Measurements from ENCODE around the gene OR6N2. TPM values are rescaled to one million over a fixed set of nuclear protein-coding genes. Genes with fewer than 3 reads are reported as not detected.

OR6N2 gene
- total RNA-seq, 1 experiment from 2014 or later = not detected

Other genes with a start within 250 kb of the OR6N2 start
- not detected for gene OR6Y1, start 226.8 kb downstream of the OR6N2 start, total RNA-seq (2021; ENCODE audit: unreplicated experiment)
- gene OR6P1, start 210.6 kb downstream of the OR6N2 start, total RNA-seq (2021; ENCODE audit: unreplicated experiment) = not detected
- not detected for gene OR10X1, start 201.3 kb downstream of the OR6N2 start, total RNA-seq (2021; ENCODE audit: unreplicated experiment)
- gene OR10Z1, start 175.9 kb downstream of the OR6N2 start, total RNA-seq (2021; ENCODE audit: unreplicated experiment) = not detected
- gene SPTA1, start 94.5 kb downstream of the OR6N2 start, total RNA-seq (2021; ENCODE audit: unreplicated experiment) = not detected
- not detected for gene OR6K2, start 80.6 kb downstream of the OR6N2 start, total RNA-seq (2021; ENCODE audit: unreplicated experiment)
- gene OR6K3, start 60.5 kb downstream of the OR6N2 start, total RNA-seq (2021; ENCODE audit: unreplicated experiment) = not detected
- gene OR6K6, start 26.5 kb downstream of the OR6N2 start, total RNA-seq (2021; ENCODE audit: unreplicated experiment) = not detected
- not detected for gene OR6N1, start 9.0 kb downstream of the OR6N2 start, total RNA-seq (2021; ENCODE audit: unreplicated experiment)
- not detected for gene MNDA, start 50.1 kb upstream of the OR6N2 start, total RNA-seq (2021; ENCODE audit: unreplicated experiment)
- not detected for gene PYHIN1, start 150.3 kb upstream of the OR6N2 start, total RNA-seq (2021; ENCODE audit: unreplicated experiment)
- 0.36 TPM for gene IFI16, start 228.7 kb upstream of the OR6N2 start, total RNA-seq (2021; ENCODE audit: unreplicated experiment)